Caco-2 (cell line): ENCODE results near the gene PCK2. TPM values are rescaled to one million over a fixed set of nuclear protein-coding genes. Genes with fewer than 3 reads are reported as not detected.

ENCODE experiments used
- BruUV-seq: library from RNA; stranded (reverse); fragments of 400-500 nt; replicated peaks from 2 replicates; lab custom pipeline; 2021; lab: Mats Ljungman, UMichigan
- CTCF ChIA-PET: fragments of 300-600 bp; sonication (Branson Sonifier 250); formaldehyde crosslinking; loops from one replicate; lab custom pipeline; 2022; ENCODE audit warnings: antibody characterized with exemption; lab: Charles Lee
- POLR2A ChIA-PET: fragments of 300-600 bp; sonication (Branson Sonifier 250); formaldehyde crosslinking; loops from one replicate; lab custom pipeline; 2022; ENCODE audit warnings: antibody characterized with exemption; lab: Charles Lee
- DNase-seq, 2 experiments: peaks; one replicate each; pipeline versions ENCODE4 v3.0.0 to v3.0.0-alpha.2; 2020 to 2022
- H3K27me3 ChIP-seq: replicated peaks from 2 replicates; pipeline ENCODE4 v1.6.0; 2011; ENCODE audit warnings: low read length; ENCODE audit not compliant: control insufficient read depth, insufficient read depth
- H3K36me3 ChIP-seq: 2 replicates; pipeline ENCODE4 v1.5.1; 2011; ENCODE audit warnings: low read length; ENCODE audit not compliant: control insufficient read depth, insufficient read depth
- H3K4me1 ChIP-seq: fragments of 250-450 bp; sonication (Bioruptor Pico); 2 replicates; pipeline ENCODE4 v1.5.1; 2020; ENCODE audit warnings: mild to moderate bottlenecking
- H3K4me3 ChIP-seq: 2 replicates; pipeline ENCODE4 v1.5.1; 2011; ENCODE audit warnings: low read depth, mild to moderate bottlenecking, control low read depth, low read length
- H3K9me3 ChIP-seq: fragments of 250-450 bp; sonication (Bioruptor Pico); 2 replicates; pipeline ENCODE4 v1.5.1; 2020; ENCODE audit warnings: mild to moderate bottlenecking, moderate library complexity
- H3K27ac Mint-ChIP-seq: one replicate; pipeline ENCODE4 v1.8.0; 2022; ENCODE audit warnings: mixed read lengths; ENCODE audit not compliant: unreplicated experiment
- H3K27me3 Mint-ChIP-seq: one replicate; pipeline ENCODE4 v1.8.0; 2022; ENCODE audit warnings: mixed read lengths; ENCODE audit not compliant: insufficient read depth, unreplicated experiment
- H3K36me3 Mint-ChIP-seq: one replicate; pipeline ENCODE4 v1.8.0; 2022; ENCODE audit warnings: mild to moderate bottlenecking, mixed read lengths; ENCODE audit not compliant: insufficient read depth, unreplicated experiment
- H3K4me1 Mint-ChIP-seq: one replicate; pipeline ENCODE4 v1.8.0; 2022; ENCODE audit warnings: low read depth, mixed read lengths; ENCODE audit not compliant: unreplicated experiment
- H3K4me3 Mint-ChIP-seq: one replicate; pipeline ENCODE4 v1.8.0; 2022; ENCODE audit warnings: mild to moderate bottlenecking, moderate library complexity, mixed read lengths; ENCODE audit not compliant: unreplicated experiment
- H3K9me3 Mint-ChIP-seq: one replicate; pipeline ENCODE4 v1.8.0; 2022; ENCODE audit warnings: mixed read lengths; ENCODE audit not compliant: unreplicated experiment
- intact Hi-C: fragments of 100-400 bp; cut with micrococcal nuclease; formaldehyde crosslinking; loops from one replicate; pipeline ENCODE4 v1.10.0; 2022; ENCODE audit not compliant: unreplicated experiment
- total RNA-seq: library from RNA; stranded (reverse); gene quantifications from 2 replicates; pipeline ENCODE4 v1.2.3, GENCODE V29; 2022
- TF ChIP-seq, protein P1 (sequence below), 2 experiments: fragments of 200-600 bp in 1 of 2; IDR thresholded peaks; 1 replicate in 1 of 2; 2 replicates in 1 of 2; pipeline versions ENCODE4 v1.5.1 to v1.8.0; 2011 to 2022; ENCODE audit warnings: antibody characterized with exemption in 1 of 2, control low read depth in 1 of 2, inconsistent platforms in 1 of 2, low read depth in 1 of 2, low read length in 1 of 2, mild to moderate bottlenecking in 1 of 2, moderate library complexity in 1 of 2; ENCODE audit not compliant: insufficient read depth in 1 of 2, severe bottlenecking in 1 of 2, unreplicated experiment in 1 of 2

PCK2 gene
- total RNA-seq, 1 experiment from 2014 or later, result 146 TPM

DNA sequence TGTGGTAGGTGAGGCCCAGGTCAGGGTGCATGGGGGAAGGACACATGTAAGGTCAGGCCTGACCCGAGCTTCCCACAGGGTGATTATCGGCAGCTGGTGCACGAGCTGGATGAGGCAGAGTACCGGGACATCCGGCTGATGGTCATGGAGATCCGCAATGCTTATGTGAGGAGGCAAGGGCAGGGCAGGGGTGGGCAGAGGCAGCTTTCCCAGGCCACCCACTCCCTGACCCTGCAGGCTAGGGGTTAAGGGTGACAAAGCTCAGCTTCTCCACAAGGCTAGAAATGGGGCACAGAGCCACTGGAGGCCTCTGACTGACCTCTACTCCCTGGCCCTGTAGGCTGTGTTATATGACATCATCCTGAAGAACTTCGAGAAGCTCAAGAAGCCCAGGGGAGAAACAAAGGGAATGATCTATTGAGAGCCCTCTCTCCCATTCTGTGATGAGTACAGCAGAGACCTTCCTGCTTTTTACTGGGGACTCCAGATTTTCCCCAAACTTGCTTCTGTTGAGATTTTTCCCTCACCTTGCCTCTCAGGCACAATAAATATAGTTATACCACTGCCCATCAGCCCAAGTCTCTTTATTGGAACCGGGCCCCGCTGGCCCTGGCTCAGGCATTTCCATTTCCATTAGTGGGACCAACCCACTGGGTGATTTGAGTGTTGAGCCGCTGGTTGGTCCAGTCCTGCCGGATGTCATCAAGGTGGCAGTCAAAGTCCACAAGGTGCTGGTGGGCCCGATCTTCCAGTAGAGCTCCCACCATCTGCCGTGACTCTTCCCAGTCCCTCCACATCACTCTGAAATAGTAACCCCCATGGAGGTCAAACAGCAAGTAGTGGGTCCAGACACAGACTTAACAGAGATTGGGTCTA, 44.5 kb downstream of the PCK2 start:
- peaks cover 24% of the 10 kb centered on the region for H3K36me3 Mint-ChIP-seq
- H3K27ac Mint-ChIP-seq, result no peak overlapping the region
- POLR2A ChIA-PET, result no interaction called here
- no TSS peak for BruUV-seq
- no peaks in the 10 kb centered on the region for H3K9me3 Mint-ChIP-seq
- Histone ChIP-seq H3K4me3 (no peak overlapping the region), H3K9me3 (no peaks in the 10 kb centered on the region), H3K36me3 (peaks cover 3% of the 10 kb centered on the region), H3K27me3 (no peaks in the 10 kb centered on the region), H3K4me1 (no peaks in the 10 kb centered on the region; the same call in 1 of the 2 replicates)
- CTCF ChIA-PET, result interaction anchor here (0.6 to 1.2 kb wide), 2 partner anchors 23 to 69 kb away, joined by 3 read pairs; partner anchors contain the start of gene IRF9
- TF ChIP-seq, protein P1, sequence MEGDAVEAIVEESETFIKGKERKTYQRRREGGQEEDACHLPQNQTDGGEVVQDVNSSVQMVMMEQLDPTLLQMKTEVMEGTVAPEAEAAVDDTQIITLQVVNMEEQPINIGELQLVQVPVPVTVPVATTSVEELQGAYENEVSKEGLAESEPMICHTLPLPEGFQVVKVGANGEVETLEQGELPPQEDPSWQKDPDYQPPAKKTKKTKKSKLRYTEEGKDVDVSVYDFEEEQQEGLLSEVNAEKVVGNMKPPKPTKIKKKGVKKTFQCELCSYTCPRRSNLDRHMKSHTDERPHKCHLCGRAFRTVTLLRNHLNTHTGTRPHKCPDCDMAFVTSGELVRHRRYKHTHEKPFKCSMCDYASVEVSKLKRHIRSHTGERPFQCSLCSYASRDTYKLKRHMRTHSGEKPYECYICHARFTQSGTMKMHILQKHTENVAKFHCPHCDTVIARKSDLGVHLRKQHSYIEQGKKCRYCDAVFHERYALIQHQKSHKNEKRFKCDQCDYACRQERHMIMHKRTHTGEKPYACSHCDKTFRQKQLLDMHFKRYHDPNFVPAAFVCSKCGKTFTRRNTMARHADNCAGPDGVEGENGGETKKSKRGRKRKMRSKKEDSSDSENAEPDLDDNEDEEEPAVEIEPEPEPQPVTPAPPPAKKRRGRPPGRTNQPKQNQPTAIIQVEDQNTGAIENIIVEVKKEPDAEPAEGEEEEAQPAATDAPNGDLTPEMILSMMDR (IDR thresholded peaks at IDR 0.05; ENCODE audit: insufficient read depth in 1 of 2, low read depth in 1 of 2, low read length in 1 of 2, severe bottlenecking in 1 of 2, unreplicated experiment in 1 of 2), result no peak
- DNase-seq, result no peak
- H3K27me3 Mint-ChIP-seq, result no peaks in the 10 kb centered on the region
- intact Hi-C loops, result no loop called here
- peak overlapping the region; percentile 99 for H3K4me3 Mint-ChIP-seq
- peaks cover 36% of the 10 kb centered on the region for H3K4me1 Mint-ChIP-seq

GRCh38 chr14:24139272-24139934, 45.3 kb downstream of the PCK2 start:
- H3K4me3 ChIP-seq, result peak overlapping the region; percentile 10; the same call in 1 of the 2 replicates
- intact Hi-C loops, result no loop called here
- no peaks in the 10 kb centered on the region; the same call in 1 of the 2 replicates for H3K4me1 ChIP-seq
- no TSS peak for BruUV-seq
- DNase-seq, result peak in 1 of 2 experiments; percentile 26
- no peaks in the 10 kb centered on the region for H3K27me3 ChIP-seq
- peaks cover 24% of the 10 kb centered on the region for H3K36me3 Mint-ChIP-seq
- H3K36me3 ChIP-seq, result peaks cover 3% of the 10 kb centered on the region
- no peaks in the 10 kb centered on the region for H3K27me3 Mint-ChIP-seq
- H3K27ac Mint-ChIP-seq, result no peak overlapping the region
- H3K4me3 Mint-ChIP-seq, result peak overlapping the region; percentile 99
- peaks cover 41% of the 10 kb centered on the region for H3K4me1 Mint-ChIP-seq
- ChIA-PET POLR2A (interaction anchor here (0.6 kb wide), 1 partner anchor 24 kb away, joined by 4 read pairs; the partner anchor contains the start of genes DCAF11 and NRL), CTCF (interaction anchor here (0.6 to 1.2 kb wide), 2 partner anchors 22 to 69 kb away, joined by 3 read pairs; partner anchors contain the start of gene IRF9)
- no peaks in the 10 kb centered on the region for H3K9me3 Mint-ChIP-seq
- TF ChIP-seq, protein P1 (IDR thresholded peaks at IDR 0.05; ENCODE audit: insufficient read depth in 1 of 2, low read depth in 1 of 2, low read length in 1 of 2, severe bottlenecking in 1 of 2, unreplicated experiment in 1 of 2), result no peak
- H3K9me3 ChIP-seq, result no peaks in the 10 kb centered on the region
